Lower lobe of right lung (tissue), 2 donors: ENCODE data around the gene AFF3. TPM values are rescaled to one million over a fixed set of nuclear protein-coding genes. Genes with fewer than 3 reads are reported as not detected.

Experiments used
- ATAC-seq, 2 donors: fragments of 200-7000 bp; cut with Tn5 transposase; one replicate each; pipeline ENCODE4 v1.9.1; 2020 to 2022; ENCODE audit warnings: mild to moderate bottlenecking in 2 of 2, moderate library complexity in 2 of 2
- DNase-seq: peaks from one replicate; pipeline ENCODE4 v3.0.0-alpha.2; 2020
- H3K27ac ChIP-seq: fragments of 200-600 bp; one replicate; pipeline ENCODE4 v1.8.0; 2022
- H3K27me3 ChIP-seq: fragments of 200-600 bp; one replicate; pipeline ENCODE4 v1.8.0; 2022; ENCODE audit warnings: low read depth
- H3K36me3 ChIP-seq: fragments of 200-600 bp; one replicate; pipeline ENCODE4 v1.8.0; 2022; ENCODE audit warnings: mild to moderate bottlenecking
- H3K4me1 ChIP-seq: fragments of 200-600 bp; one replicate; pipeline ENCODE4 v1.8.0; 2022
- H3K4me3 ChIP-seq: fragments of 200-600 bp; one replicate; pipeline ENCODE4 v1.8.0; 2022; ENCODE audit warnings: mild to moderate bottlenecking
- H3K9me3 ChIP-seq: fragments of 200-600 bp; one replicate; pipeline ENCODE4 v1.8.0; 2022
- intact Hi-C: fragments of 100-400 bp; cut with DNase I; formaldehyde crosslinking; loops from one replicate; pipeline ENCODE4 v1.11.0; 2022
- total RNA-seq: library from RNA; stranded (reverse); fragmentation: NEBNext Ultra II Directional; extraction: Animal tissue kit (Norgen Biotek cat#: 25700); gene quantifications from one replicate; pipeline ENCODE4 v1.2.1, GENCODE V29; 2021
- TF ChIP-seq, protein P1 (sequence below): fragments of 200-600 bp; IDR thresholded peaks from one replicate; pipeline ENCODE4 v1.8.0; 2022; ENCODE audit warnings: antibody characterized with exemption, mild to moderate bottlenecking
- donor health status: DM: no; HTN: yes; CAD: no; lungs with severe emphysema.

Gene AFF3
- total RNA-seq, 1 donor from 2014 or later: 57.3 TPM

DNA sequence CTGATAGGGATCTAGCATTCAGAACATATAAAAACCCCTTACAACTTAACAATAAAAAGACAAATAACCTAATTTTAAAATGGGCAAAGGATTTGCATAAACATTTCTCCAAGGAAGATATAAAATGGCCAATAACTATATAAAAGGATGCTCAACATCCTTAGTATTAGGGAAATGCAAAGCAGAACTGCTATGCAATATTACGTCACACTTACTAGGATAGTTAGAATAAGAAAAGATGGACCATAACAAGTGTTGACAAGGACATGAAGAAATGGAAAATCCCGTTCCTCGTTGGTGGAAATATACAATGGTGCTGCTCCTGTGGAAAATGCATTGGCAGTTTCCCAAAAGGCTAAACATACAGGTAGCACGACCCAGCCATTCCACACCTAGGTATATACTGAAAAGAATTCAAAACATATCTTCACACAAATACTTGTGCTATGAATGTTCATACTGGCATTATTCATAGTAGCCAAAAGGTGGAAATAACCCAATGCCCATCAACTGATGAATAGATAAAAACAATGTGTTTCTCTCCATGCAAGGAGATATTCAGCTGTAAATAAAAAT is 604.4 kb downstream of the AFF3 start:
- no peak overlapping the region for H3K27ac ChIP-seq
- DNase-seq (no peak), ATAC-seq (no peak)
- H3K4me1 ChIP-seq: no peaks in the 10 kb centered on the region
- intact Hi-C loops: no loop called here
- TF ChIP-seq, protein P1, sequence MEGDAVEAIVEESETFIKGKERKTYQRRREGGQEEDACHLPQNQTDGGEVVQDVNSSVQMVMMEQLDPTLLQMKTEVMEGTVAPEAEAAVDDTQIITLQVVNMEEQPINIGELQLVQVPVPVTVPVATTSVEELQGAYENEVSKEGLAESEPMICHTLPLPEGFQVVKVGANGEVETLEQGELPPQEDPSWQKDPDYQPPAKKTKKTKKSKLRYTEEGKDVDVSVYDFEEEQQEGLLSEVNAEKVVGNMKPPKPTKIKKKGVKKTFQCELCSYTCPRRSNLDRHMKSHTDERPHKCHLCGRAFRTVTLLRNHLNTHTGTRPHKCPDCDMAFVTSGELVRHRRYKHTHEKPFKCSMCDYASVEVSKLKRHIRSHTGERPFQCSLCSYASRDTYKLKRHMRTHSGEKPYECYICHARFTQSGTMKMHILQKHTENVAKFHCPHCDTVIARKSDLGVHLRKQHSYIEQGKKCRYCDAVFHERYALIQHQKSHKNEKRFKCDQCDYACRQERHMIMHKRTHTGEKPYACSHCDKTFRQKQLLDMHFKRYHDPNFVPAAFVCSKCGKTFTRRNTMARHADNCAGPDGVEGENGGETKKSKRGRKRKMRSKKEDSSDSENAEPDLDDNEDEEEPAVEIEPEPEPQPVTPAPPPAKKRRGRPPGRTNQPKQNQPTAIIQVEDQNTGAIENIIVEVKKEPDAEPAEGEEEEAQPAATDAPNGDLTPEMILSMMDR: no peak
- H3K27me3 ChIP-seq: no peaks in the 10 kb centered on the region
- H3K9me3 ChIP-seq: no peaks in the 10 kb centered on the region
- no peaks in the 10 kb centered on the region for H3K36me3 ChIP-seq
- H3K4me3 ChIP-seq: no peak overlapping the region

DNA sequence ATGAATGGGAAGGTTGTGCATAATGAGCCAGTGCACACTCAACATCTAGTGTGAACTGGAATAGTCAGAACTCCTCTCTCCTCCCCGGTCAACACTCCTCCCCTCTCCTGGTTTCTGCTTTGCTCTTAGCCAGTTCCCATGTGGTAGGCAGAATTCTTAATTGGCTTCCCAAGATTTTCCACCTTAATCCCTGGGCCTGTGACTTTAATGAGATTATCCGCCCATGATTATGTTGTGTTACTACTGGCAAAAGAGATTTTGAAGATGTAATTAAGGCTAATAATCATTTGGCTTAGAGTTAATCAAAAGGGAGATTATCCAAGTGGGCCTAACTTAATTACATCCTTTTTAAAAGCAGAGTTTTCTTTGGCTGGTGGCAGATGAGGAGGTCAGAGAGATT is 618.3 kb downstream of the AFF3 start:
- TF ChIP-seq, protein P1: no peak
- Histone ChIP-seq H3K36me3 (no peaks in the 10 kb centered on the region), H3K4me1 (no peaks in the 10 kb centered on the region), H3K27me3 (no peaks in the 10 kb centered on the region), H3K27ac (no peak overlapping the region), H3K4me3 (no peak overlapping the region), H3K9me3 (no peaks in the 10 kb centered on the region)
- no peak for DNase-seq
- no peak for ATAC-seq
- intact Hi-C loops: no loop called here

DNA sequence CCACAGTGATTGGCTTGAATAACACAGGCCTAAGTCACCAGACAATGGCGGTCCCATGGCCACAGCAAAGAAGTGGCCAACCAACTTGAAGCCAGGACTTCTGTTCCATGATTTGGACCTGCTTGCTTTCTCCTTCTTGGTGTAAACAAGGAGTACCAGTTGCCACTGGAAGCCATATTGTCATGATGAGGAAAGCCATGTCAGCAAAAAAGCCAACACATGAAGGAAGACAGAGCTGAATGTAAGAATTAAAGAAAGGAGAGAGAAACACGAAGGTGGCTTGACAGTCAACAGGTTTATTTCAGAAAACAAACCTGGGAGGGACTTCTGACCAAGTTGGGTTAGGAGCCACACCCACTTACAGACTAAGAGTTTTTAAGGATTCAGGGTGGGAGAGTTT is 620.2 kb downstream of the AFF3 start:
- intact Hi-C loops: no loop called here
- Histone ChIP-seq H3K4me1 (no peaks in the 10 kb centered on the region), H3K27me3 (no peaks in the 10 kb centered on the region), H3K4me3 (no peak overlapping the region), H3K9me3 (no peaks in the 10 kb centered on the region), H3K27ac (no peak overlapping the region), H3K36me3 (no peaks in the 10 kb centered on the region)
- TF ChIP-seq, protein P1: no peak
- ATAC-seq (no peak), DNase-seq (no peak)

DNA sequence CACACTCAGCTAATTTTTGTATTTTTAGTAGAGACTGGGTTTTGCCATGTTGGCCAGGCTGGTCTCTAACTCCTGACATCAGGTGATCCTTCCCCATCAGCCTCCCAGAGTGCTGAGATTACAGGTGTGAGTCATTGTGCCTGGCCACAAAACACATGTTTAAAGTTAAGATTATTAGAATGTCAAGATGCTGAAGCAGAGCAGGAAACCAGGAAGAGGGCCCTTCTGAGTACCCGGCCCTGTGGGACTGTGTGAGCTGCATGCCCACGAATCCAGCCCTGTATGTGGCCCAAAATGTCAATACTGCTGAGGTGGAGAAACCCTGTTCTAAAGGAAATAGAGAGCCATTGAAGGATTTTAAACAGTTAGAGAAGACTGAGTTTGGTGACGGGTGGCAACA is 621.6 kb downstream of the AFF3 start:
- Histone ChIP-seq H3K4me1 (no peaks in the 10 kb centered on the region), H3K36me3 (no peaks in the 10 kb centered on the region), H3K9me3 (no peaks in the 10 kb centered on the region), H3K27me3 (no peaks in the 10 kb centered on the region), H3K4me3 (no peak overlapping the region), H3K27ac (no peak overlapping the region)
- TF ChIP-seq, protein P1: no peak
- ATAC-seq (peak; percentile 40 to 42), DNase-seq (no peak)
- intact Hi-C loops: no loop called here

DNA sequence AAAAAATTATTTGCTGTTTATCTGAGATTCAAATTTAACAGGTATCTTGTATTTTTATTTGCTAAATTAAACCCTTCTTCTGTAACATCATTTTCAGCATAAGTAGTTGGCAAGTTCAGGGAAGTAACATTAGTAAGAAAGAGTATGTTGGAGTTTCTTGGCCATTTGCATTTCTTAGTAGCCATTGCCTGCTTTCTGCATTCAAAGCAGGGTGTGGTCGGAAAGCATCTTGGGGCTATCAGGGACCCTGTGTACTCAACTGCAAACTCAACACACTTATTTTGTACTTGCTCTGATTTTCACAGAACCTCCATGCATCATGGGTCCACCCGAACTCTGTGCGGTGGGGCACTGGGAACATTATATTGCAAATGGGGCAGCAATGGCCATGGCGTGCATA is 622.2 kb downstream of the AFF3 start:
- Histone ChIP-seq H3K27me3 (no peaks in the 10 kb centered on the region), H3K36me3 (no peaks in the 10 kb centered on the region), H3K4me1 (no peaks in the 10 kb centered on the region), H3K9me3 (no peaks in the 10 kb centered on the region), H3K4me3 (no peak overlapping the region), H3K27ac (no peak overlapping the region)
- DNase-seq: no peak
- intact Hi-C loops: no loop called here
- TF ChIP-seq, protein P1: no peak
- no peak for ATAC-seq

DNA sequence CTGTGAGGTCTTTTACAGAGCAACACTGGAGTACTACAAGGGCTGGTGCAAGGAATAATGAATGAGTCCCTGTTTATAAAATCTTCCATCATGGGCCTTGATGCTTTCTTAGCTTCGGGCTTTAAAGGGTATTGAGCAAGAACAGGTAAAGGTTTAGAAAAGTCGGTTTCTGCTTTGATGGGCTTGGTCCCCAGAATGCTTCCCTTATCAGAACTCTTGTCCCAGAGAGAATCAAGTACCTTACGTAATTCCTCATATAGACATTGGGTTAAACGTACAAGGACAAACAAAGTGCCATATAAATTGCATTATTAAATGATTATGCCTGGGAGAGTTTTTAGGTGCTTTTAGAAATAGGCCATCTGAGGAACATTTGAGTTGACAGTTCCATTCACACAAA is 628.0 kb downstream of the AFF3 start:
- no peaks in the 10 kb centered on the region for H3K27me3 ChIP-seq
- intact Hi-C loops: no loop called here
- ATAC-seq (peak; percentile 79 to 91), DNase-seq (no peak)
- no peaks in the 10 kb centered on the region for H3K9me3 ChIP-seq
- TF ChIP-seq, protein P1: no peak
- peak overlapping the region; percentile 78 for H3K27ac ChIP-seq
- no peak overlapping the region for H3K4me3 ChIP-seq
- peaks cover 14% of the 10 kb centered on the region for H3K4me1 ChIP-seq
- no peaks in the 10 kb centered on the region for H3K36me3 ChIP-seq
